GM12892 (cell line): Measurements from ENCODE around the gene GALNT18.

Source experiments
- POLR2A ChIP-seq: IDR thresholded peaks from 2 replicates; pipeline ENCODE4 v1.6.1; 2011; ENCODE audit warnings: low read depth, low read length, control low read depth
- POLR2AphosphoS5 ChIP-seq: IDR thresholded peaks from 2 replicates; pipeline ENCODE4 v1.6.1; 2011; ENCODE audit warnings: low read depth, low read length, control low read depth

DNA sequence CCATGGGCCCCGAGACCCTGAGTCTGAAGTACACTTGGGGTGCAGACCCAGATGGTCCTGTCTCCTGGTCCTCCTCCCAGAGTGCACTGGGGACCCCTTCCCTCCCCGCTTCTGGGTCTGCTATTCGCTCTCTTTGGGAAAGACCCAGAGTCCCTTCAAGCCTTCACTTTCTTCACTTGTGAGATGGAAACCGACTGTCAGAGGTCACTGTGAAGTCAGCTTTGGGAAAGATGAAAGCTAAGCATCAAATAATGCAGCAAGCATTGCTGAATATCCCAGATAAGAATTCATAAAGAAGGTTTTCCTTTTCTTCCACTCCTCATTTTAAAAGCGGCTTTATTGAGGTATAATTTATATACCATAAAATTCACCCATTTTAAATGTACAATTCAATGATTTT lies 163.8 kb downstream of the GALNT18 start:
- no peak for TF ChIP-seq POLR2A
- no peak for TF ChIP-seq POLR2AphosphoS5
